ENCODE results near the gene RNU5B-1. TPM values are rescaled to one million over a fixed set of nuclear protein-coding genes. Genes with fewer than 3 reads are reported as not detected.
"Not testable (repeated sequence)": the region's sequence is repeated elsewhere in the genome, so short reads cannot be mapped to it uniquely, and the experiment has no call there.

Gene RNU5B-1
- total RNA-seq, 1 donor: not detected

GRCh38 chr15:65263313-65263712, 41.2 kb upstream of the RNU5B-1 start:
- peak; percentile 18 for DNase-seq (ENCODE audit: low read depth)
- TF ChIP-seq CTCF (IDR thresholded peaks at IDR 0.05; ENCODE audit: insufficient read depth, low read length): no peak
- no peak overlapping the region for H3K4me3 ChIP-seq (ENCODE audit: low read depth, low read length)

GRCh38 chr15:65264863-65265430, 39.5 kb upstream of the RNU5B-1 start:
- no peak overlapping the region for H3K4me3 ChIP-seq (ENCODE audit: low read depth, low read length)
- TF ChIP-seq CTCF (IDR thresholded peaks at IDR 0.05; ENCODE audit: insufficient read depth, low read length): no peak
- peak; percentile 91 for DNase-seq (ENCODE audit: low read depth)

- H3K4me3 ChIP-seq (ENCODE audit: low read depth, low read length): no peak overlapping the region
- no peak for TF ChIP-seq CTCF (IDR thresholded peaks at IDR 0.05; ENCODE audit: insufficient read depth, low read length)
- DNase-seq (ENCODE audit: low read depth): no peak
These were observed 38.0 kb upstream of the RNU5B-1 start for GRCh38 chr15:65266469-65266868.

- no peak for TF ChIP-seq CTCF (IDR thresholded peaks at IDR 0.05; ENCODE audit: insufficient read depth, low read length)
- H3K4me3 ChIP-seq (ENCODE audit: low read depth, low read length): no peak overlapping the region
- no peak for DNase-seq (ENCODE audit: low read depth)
These were observed 36.1 kb upstream of the RNU5B-1 start for GRCh38 chr15:65268411-65268810.

GRCh38 chr15:65270811-65271545, 33.5 kb upstream of the RNU5B-1 start:
- TF ChIP-seq CTCF (IDR thresholded peaks at IDR 0.05; ENCODE audit: insufficient read depth, low read length): peak; percentile 91
- peak; percentile 90 for DNase-seq (ENCODE audit: low read depth)
- H3K4me3 ChIP-seq (ENCODE audit: low read depth, low read length): not testable (repeated sequence)

- TF ChIP-seq CTCF (IDR thresholded peaks at IDR 0.05; ENCODE audit: insufficient read depth, low read length): no peak
- H3K4me3 ChIP-seq (ENCODE audit: low read depth, low read length): no peak overlapping the region
- DNase-seq (ENCODE audit: low read depth): no peak
These were observed 29.3 kb upstream of the RNU5B-1 start for GRCh38 chr15:65275104-65275727.
